Measurements from ENCODE around the gene RAB15. TPM values are rescaled to one million over a fixed set of nuclear protein-coding genes. Genes with fewer than 3 reads are reported as not detected.

The RAB15 gene
- total RNA-seq, 1 donor from 2014 or later = 36.3 TPM

DNA sequence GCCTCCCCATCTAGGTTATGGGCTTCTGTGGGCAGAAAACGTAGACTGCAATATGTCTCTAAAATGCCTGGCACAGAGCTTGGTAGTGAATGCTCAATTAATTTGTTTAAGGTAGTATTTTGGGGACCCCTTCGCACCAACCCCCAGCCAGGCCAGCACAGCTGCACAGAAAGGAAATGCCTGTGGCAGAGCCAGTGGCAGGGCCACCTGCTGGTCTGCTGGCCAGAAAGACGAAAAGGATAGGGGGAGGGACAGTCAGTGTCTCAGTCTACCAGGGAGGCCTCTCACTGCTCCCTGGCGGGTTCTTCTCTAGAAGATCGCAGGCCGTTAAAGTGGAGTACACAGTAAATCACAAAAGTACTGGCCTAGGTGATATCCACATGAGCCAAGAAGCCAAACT, 3.5 kb downstream of the RAB15 start:
- H3K9me3 ChIP-seq (ENCODE audit: insufficient read depth, low read depth, low read length) = no peaks in the 10 kb centered on the region
- no peaks in the 10 kb centered on the region for H3K36me3 ChIP-seq (ENCODE audit: insufficient read depth, low read length)
- no peak overlapping the region for H2AFZ ChIP-seq (ENCODE audit: low read depth, low read length)
- H3K4me2 ChIP-seq (ENCODE audit: low read length) = peak overlapping the region; percentile 55
- Mint-ChIP-seq H3K4me1 (ENCODE audit: low read depth, unreplicated experiment) (peaks cover 27% of the 10 kb centered on the region), H3K36me3 (ENCODE audit: low read depth, unreplicated experiment) (peaks cover 10% of the 10 kb centered on the region), H3K27ac (ENCODE audit: unreplicated experiment) (no peak overlapping the region), H3K9me3 (ENCODE audit: unreplicated experiment) (peaks cover 2% of the 10 kb centered on the region), H3K4me3 (ENCODE audit: unreplicated experiment) (no peak overlapping the region), H3K27me3 (ENCODE audit: low read depth, unreplicated experiment) (no peaks in the 10 kb centered on the region)
- H3K4me3 ChIP-seq (ENCODE audit: insufficient read depth, low read depth, low read length) = no peak overlapping the region
- no peaks in the 10 kb centered on the region for H3K27me3 ChIP-seq (ENCODE audit: insufficient read depth, low read length)
- DNase-seq (ENCODE audit: low read depth) (no peak), FAIRE-seq (no peak)
- H3K27ac ChIP-seq (ENCODE audit: low read depth, low read length) = no peak overlapping the region
- no peak overlapping the region for H3K9ac ChIP-seq (ENCODE audit: low read length)
- peaks cover 4% of the 10 kb centered on the region for H3K79me2 ChIP-seq (ENCODE audit: insufficient read depth, low read length)
- TF ChIP-seq, protein P1, sequence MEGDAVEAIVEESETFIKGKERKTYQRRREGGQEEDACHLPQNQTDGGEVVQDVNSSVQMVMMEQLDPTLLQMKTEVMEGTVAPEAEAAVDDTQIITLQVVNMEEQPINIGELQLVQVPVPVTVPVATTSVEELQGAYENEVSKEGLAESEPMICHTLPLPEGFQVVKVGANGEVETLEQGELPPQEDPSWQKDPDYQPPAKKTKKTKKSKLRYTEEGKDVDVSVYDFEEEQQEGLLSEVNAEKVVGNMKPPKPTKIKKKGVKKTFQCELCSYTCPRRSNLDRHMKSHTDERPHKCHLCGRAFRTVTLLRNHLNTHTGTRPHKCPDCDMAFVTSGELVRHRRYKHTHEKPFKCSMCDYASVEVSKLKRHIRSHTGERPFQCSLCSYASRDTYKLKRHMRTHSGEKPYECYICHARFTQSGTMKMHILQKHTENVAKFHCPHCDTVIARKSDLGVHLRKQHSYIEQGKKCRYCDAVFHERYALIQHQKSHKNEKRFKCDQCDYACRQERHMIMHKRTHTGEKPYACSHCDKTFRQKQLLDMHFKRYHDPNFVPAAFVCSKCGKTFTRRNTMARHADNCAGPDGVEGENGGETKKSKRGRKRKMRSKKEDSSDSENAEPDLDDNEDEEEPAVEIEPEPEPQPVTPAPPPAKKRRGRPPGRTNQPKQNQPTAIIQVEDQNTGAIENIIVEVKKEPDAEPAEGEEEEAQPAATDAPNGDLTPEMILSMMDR (IDR thresholded peaks at IDR 0.05; ENCODE audit: insufficient read depth, low read depth, low read length) = no peak
- TF ChIP-seq EZH2 (IDR thresholded peaks at IDR 0.05; ENCODE audit: insufficient read depth, low read length) = no peak
- peaks cover 30% of the 10 kb centered on the region for H4K20me1 ChIP-seq (ENCODE audit: insufficient read depth, low read length)
- peaks cover 19% of the 10 kb centered on the region for H3K4me1 ChIP-seq (ENCODE audit: insufficient read depth, low read length)

DNA sequence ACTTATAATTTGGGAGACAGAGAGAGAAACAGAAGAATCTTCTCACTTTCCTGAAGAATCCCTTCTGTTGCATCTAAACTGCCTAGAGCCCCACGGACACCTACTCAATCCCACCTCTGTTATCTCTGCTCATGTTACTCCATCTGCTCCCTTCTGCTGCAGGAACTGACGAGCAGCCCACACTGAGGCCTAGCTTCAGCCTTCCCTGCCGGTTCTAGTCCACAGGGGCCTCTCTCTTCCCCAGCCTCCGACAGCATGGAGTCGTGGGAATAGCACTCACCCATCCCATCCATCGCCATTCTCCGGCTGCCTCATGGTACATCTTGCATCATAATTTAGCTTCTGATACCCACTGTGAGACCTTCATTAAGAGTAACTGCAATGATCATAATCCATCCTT, 4.0 kb downstream of the RAB15 start:
- Histone ChIP-seq H3K4me2 (ENCODE audit: low read length) (peak overlapping the region; percentile 55), H3K9ac (ENCODE audit: low read length) (no peak overlapping the region), H3K9me3 (ENCODE audit: insufficient read depth, low read depth, low read length) (no peaks in the 10 kb centered on the region), H3K36me3 (ENCODE audit: insufficient read depth, low read length) (no peaks in the 10 kb centered on the region), H3K4me3 (ENCODE audit: insufficient read depth, low read depth, low read length) (no peak overlapping the region), H3K27me3 (ENCODE audit: insufficient read depth, low read length) (no peaks in the 10 kb centered on the region), H4K20me1 (ENCODE audit: insufficient read depth, low read length) (peaks cover 30% of the 10 kb centered on the region), H3K79me2 (ENCODE audit: insufficient read depth, low read length) (peaks cover 4% of the 10 kb centered on the region), H3K27ac (ENCODE audit: low read depth, low read length) (no peak overlapping the region), H3K4me1 (ENCODE audit: insufficient read depth, low read length) (peaks cover 19% of the 10 kb centered on the region), H2AFZ (ENCODE audit: low read depth, low read length) (no peak overlapping the region)
- FAIRE-seq = no peak
- Mint-ChIP-seq H3K9me3 (ENCODE audit: unreplicated experiment) (peaks cover 2% of the 10 kb centered on the region), H3K27ac (ENCODE audit: unreplicated experiment) (no peak overlapping the region), H3K4me1 (ENCODE audit: low read depth, unreplicated experiment) (peaks cover 27% of the 10 kb centered on the region), H3K36me3 (ENCODE audit: low read depth, unreplicated experiment) (peaks cover 10% of the 10 kb centered on the region), H3K27me3 (ENCODE audit: low read depth, unreplicated experiment) (no peaks in the 10 kb centered on the region), H3K4me3 (ENCODE audit: unreplicated experiment) (no peak overlapping the region)
- no peak for DNase-seq (ENCODE audit: low read depth)
- TF ChIP-seq EZH2 (IDR thresholded peaks at IDR 0.05; ENCODE audit: insufficient read depth, low read length) = no peak
- TF ChIP-seq, protein P1 (IDR thresholded peaks at IDR 0.05; ENCODE audit: insufficient read depth, low read depth, low read length) = no peak

DNA sequence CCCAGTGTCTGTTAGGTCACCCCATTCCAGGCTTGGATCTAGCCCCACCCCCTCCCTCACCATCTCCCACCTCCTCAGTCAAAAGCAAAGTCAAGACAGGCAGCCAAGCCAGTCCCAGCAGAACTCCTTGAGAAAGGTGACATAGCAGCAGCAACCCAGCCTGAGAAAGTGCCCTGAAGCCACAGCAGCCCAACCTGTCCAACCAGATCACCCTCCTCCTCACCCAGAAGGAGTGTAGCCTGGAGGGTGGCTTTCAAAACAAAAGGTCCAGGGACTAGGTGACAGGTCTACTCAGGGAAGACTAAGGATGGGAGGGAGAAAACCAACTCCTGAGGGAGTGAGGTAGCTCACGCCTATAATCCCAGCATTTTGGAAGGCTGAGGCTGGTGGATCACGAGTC, 5.2 kb downstream of the RAB15 start:
- no peak overlapping the region for H3K27ac Mint-ChIP-seq (ENCODE audit: unreplicated experiment)
- Histone ChIP-seq H3K4me3 (ENCODE audit: insufficient read depth, low read depth, low read length) (no peak overlapping the region), H3K27me3 (ENCODE audit: insufficient read depth, low read length) (no peaks in the 10 kb centered on the region), H3K27ac (ENCODE audit: low read depth, low read length) (no peak overlapping the region), H2AFZ (ENCODE audit: low read depth, low read length) (no peak overlapping the region), H3K36me3 (ENCODE audit: insufficient read depth, low read length) (no peaks in the 10 kb centered on the region), H3K4me2 (ENCODE audit: low read length) (no peak overlapping the region), H4K20me1 (ENCODE audit: insufficient read depth, low read length) (peaks cover 36% of the 10 kb centered on the region), H3K4me1 (ENCODE audit: insufficient read depth, low read length) (peaks cover 19% of the 10 kb centered on the region), H3K9me3 (ENCODE audit: insufficient read depth, low read depth, low read length) (no peaks in the 10 kb centered on the region), H3K79me2 (ENCODE audit: insufficient read depth, low read length) (peaks cover 4% of the 10 kb centered on the region), H3K9ac (ENCODE audit: low read length) (no peak overlapping the region)
- H3K4me3 Mint-ChIP-seq (ENCODE audit: unreplicated experiment) = no peak overlapping the region
- FAIRE-seq (no peak), DNase-seq (ENCODE audit: low read depth) (no peak)
- peaks cover 10% of the 10 kb centered on the region for H3K36me3 Mint-ChIP-seq (ENCODE audit: low read depth, unreplicated experiment)
- H3K9me3 Mint-ChIP-seq (ENCODE audit: unreplicated experiment) = peaks cover 2% of the 10 kb centered on the region
- H3K4me1 Mint-ChIP-seq (ENCODE audit: low read depth, unreplicated experiment) = peaks cover 27% of the 10 kb centered on the region
- TF ChIP-seq, protein P1 (IDR thresholded peaks at IDR 0.05; ENCODE audit: insufficient read depth, low read depth, low read length) = no peak
- no peak for TF ChIP-seq EZH2 (IDR thresholded peaks at IDR 0.05; ENCODE audit: insufficient read depth, low read length)
- H3K27me3 Mint-ChIP-seq (ENCODE audit: low read depth, unreplicated experiment) = no peaks in the 10 kb centered on the region

Data from astrocyte (in vitro differentiated cells and primary cell).